ENCODE measurements around the gene ATP2A1.

GRCh38 chr16:28932339-28933141 lies 54.3 kb downstream of the ATP2A1 start:
- TF ChIP-seq EZH2 (IDR thresholded peaks at IDR 0.05) (no peak), POLR2AphosphoS5 (IDR thresholded peaks at IDR 0.05; ENCODE audit: borderline replicate concordance, low read depth, low read length) (no peak)

All from SK-N-MC (cell line).